OCI-LY7 (cell line): Measurements from ENCODE around the gene NFE2L3. TPM values are rescaled to one million over a fixed set of nuclear protein-coding genes. Genes with fewer than 3 reads are reported as not detected.
A peak's percentile ranks its signal among the peaks of the same experiment; 100 is the strongest.

Experiments
- Bru-seq: library from RNA; stranded (reverse); fragments of 400-500 nt; gene quantifications from one replicate; lab custom pipeline; 2021; lab: Mats Ljungman, UMichigan
- BruChase-seq, 2 experiments: library from RNA; stranded (reverse); fragments of 400-500 nt; gene quantifications; one replicate each; lab custom pipeline; 2021; lab: Mats Ljungman, UMichigan
- BruUV-seq: library from RNA; stranded (reverse); fragments of 400-500 nt; replicated peaks from 2 replicates; lab custom pipeline; 2021; lab: Mats Ljungman, UMichigan
- CTCF ChIA-PET: fragments of 300-600 bp; sonication (Branson Sonifier 250); formaldehyde crosslinking; loops from one replicate; lab custom pipeline; 2022; ENCODE audit warnings: antibody characterized with exemption; ENCODE audit not compliant: unreplicated experiment; lab: Charles Lee
- POLR2A ChIA-PET: fragments of 300-600 bp; sonication (Branson Sonifier 250); formaldehyde crosslinking; loops from one replicate; lab custom pipeline; 2022; ENCODE audit warnings: antibody characterized with exemption; lab: Charles Lee
- DNase-seq: peaks from one replicate; pipeline ENCODE4 v3.0.0-alpha.2; 2015; ENCODE audit warnings: low spot score
- H2AFZ ChIP-seq: fragments of 200-600 bp; sonication (generic), shearing (Covaris generic); 2 replicates; pipeline ENCODE4 v1.6.1; 2014; ENCODE audit warnings: mild to moderate bottlenecking, antibody characterized with exemption, low read length, moderate library complexity
- H3K27ac ChIP-seq: fragments of 200-600 bp; sonication (generic); 2 replicates; pipeline ENCODE4 v1.5.1; 2014; ENCODE audit warnings: mixed run types, low read depth, mild to moderate bottlenecking, moderate library complexity, low read length, inconsistent platforms; ENCODE audit not compliant: poor library complexity, severe bottlenecking
- H3K36me3 ChIP-seq: fragments of 200-600 bp; sonication (generic); 2 replicates; pipeline ENCODE4 v1.6.1; 2014; ENCODE audit warnings: mild to moderate bottlenecking, antibody characterized with exemption, low read length, moderate library complexity, mixed read lengths; ENCODE audit not compliant: insufficient read depth
- H3K4me1 ChIP-seq: fragments of 200-600 bp; sonication (generic); 2 replicates; pipeline ENCODE4 v1.5.1; 2014; ENCODE audit warnings: mild to moderate bottlenecking, low read length; ENCODE audit not compliant: insufficient read depth, poor library complexity, severe bottlenecking
- H3K4me2 ChIP-seq: fragments of 200-600 bp; sonication (generic); 2 replicates; pipeline ENCODE4 v1.6.1; 2014; ENCODE audit warnings: mild to moderate bottlenecking, low read length
- H3K4me3 ChIP-seq: fragments of 200-600 bp; sonication (generic); 2 replicates; pipeline ENCODE4 v1.5.1; 2014; ENCODE audit warnings: mild to moderate bottlenecking, low read depth, low read length; ENCODE audit not compliant: poor library complexity, severe bottlenecking
- H3K79me2 ChIP-seq: fragments of 200-600 bp; sonication (generic); 2 replicates; pipeline ENCODE4 v1.6.1; 2016; ENCODE audit warnings: low read depth, mild to moderate bottlenecking, low read length, moderate library complexity, mixed read lengths; ENCODE audit not compliant: insufficient read depth
- H3K9me2 ChIP-seq: fragments of 200-600 bp; sonication (generic); 2 replicates; pipeline ENCODE4 v1.6.1; 2016; ENCODE audit warnings: mild to moderate bottlenecking, low read length, mixed read lengths; ENCODE audit not compliant: insufficient read depth
- H3K9me3 ChIP-seq: fragments of 200-600 bp; sonication (generic); 2 replicates; pipeline ENCODE4 v1.6.1; 2014; ENCODE audit warnings: mild to moderate bottlenecking, mixed run types, low read length, mixed read lengths
- H4K20me1 ChIP-seq: fragments of 200-600 bp; sonication (generic); 2 replicates; pipeline ENCODE4 v1.6.1; 2014; ENCODE audit warnings: mild to moderate bottlenecking, antibody characterized with exemption, low read length, moderate library complexity, mixed read lengths; ENCODE audit not compliant: insufficient read depth
- EZH2phosphoT487 ChIP-seq: fragments of 200-600 bp; sonication (generic); IDR thresholded peaks from 2 replicates; pipeline ENCODE4 v1.6.1; 2018; ENCODE audit warnings: low read depth, borderline replicate concordance, mild to moderate bottlenecking, mixed run types, antibody characterized with exemption, low read length, moderate library complexity, mixed read lengths
- intact Hi-C: fragments of 100-400 bp; cut with micrococcal nuclease; formaldehyde crosslinking; loops from one replicate; pipeline ENCODE4 v1.10.0; 2022; ENCODE audit not compliant: unreplicated experiment
- long read RNA-seq: library from polyadenylated mRNA; stranded (forward); transcript quantifications from one replicate; pipeline ENCODE4 v2.0.0, GENCODE V29; 2022
- total RNA-seq, 2 experiments: library from RNA; depleted of rRNA in 1 of 2; stranded (reverse); fragments of >200 nt in 1 of 2; shearing (Covaris generic) in 1 of 2; gene quantifications; 2 replicates each; pipeline ENCODE4 v1.2.3, GENCODE V29; 2014 to 2022
- TF ChIP-seq, protein P1 (sequence below): fragments of 200-600 bp; sonication (generic); conservative IDR thresholded peaks from 2 replicates; pipeline ENCODE4 v1.5.1; 2014; ENCODE audit warnings: mild to moderate bottlenecking, antibody characterized with exemption, low read length, moderate library complexity, mixed read lengths

Gene NFE2L3, protein sequence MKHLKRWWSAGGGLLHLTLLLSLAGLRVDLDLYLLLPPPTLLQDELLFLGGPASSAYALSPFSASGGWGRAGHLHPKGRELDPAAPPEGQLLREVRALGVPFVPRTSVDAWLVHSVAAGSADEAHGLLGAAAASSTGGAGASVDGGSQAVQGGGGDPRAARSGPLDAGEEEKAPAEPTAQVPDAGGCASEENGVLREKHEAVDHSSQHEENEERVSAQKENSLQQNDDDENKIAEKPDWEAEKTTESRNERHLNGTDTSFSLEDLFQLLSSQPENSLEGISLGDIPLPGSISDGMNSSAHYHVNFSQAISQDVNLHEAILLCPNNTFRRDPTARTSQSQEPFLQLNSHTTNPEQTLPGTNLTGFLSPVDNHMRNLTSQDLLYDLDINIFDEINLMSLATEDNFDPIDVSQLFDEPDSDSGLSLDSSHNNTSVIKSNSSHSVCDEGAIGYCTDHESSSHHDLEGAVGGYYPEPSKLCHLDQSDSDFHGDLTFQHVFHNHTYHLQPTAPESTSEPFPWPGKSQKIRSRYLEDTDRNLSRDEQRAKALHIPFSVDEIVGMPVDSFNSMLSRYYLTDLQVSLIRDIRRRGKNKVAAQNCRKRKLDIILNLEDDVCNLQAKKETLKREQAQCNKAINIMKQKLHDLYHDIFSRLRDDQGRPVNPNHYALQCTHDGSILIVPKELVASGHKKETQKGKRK
- total RNA-seq (2014; rRNA removed; shearing (Covaris generic)) = 10.7 and 13.3 TPM in 2 replicates
- 12.3 and 12.6 TPM in 2 replicates for total RNA-seq (2022)
- percentile 64 among the genes with signal in this experiment for Bru-seq, nascent RNA
- BruChase-seq, experiment 1, labeled RNA remaining after a 6-hour chase = percentile 61 among the genes with signal in this experiment
- percentile 61 among the genes with signal in this experiment for BruChase-seq, experiment 2, labeled RNA remaining after a 2-hour chase
- long read RNA-seq, transcript NFE2L3-201 (4 exons, 3,686 nt) = major isoform, 43 of 314 reads
- long read RNA-seq, partial matches to known transcripts = 2 of 314 reads
- long read RNA-seq, other reads (novel, unspliced or antisense) = 265 of 314 reads

DNA sequence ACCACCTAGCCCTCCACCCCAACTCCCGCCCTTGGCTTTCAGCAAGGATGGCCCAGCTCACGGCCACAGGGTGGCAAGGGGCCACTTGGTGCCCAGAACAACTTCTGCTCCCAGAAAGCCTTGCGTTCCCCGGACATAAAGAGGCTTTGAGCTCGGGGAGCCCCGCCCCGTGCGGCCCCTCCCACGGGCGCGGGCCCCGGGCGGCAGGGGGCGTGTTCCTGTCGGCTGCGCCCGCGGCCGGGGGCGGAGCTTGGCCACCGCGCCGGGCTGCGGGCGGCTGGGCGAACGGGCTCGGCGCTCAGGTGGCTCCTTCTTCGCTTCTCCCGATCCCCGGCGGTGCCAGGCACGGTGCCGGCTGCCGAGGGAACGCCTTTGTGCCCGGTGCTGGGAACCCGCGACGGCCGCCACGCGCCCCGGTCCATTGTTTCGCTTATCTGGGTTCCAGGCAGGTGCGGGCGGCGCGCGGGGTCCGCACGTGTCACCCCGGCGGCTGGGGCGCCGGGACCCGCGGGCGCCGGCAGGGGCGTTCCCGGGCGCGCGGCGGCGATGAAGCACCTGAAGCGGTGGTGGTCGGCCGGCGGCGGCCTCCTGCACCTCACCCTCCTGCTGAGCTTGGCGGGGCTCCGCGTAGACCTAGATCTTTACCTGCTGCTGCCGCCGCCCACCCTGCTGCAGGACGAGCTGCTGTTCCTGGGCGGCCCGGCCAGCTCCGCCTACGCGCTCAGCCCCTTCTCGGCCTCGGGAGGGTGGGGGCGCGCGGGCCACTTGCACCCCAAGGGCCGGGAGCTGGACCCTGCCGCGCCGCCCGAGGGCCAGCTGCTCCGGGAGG, at the start of gene NFE2L3:
TSS of gene NFE2L3 (plus strand) at position 246 of the 829 bp plus-strand sequence. CDS start at position 547, 301 bp downstream.
- BruUV-seq = no TSS peak
- Histone ChIP-seq H3K79me2 (peaks cover 42% of the 10 kb centered on the region), H3K27ac (peak within 1 kb of the TSS; percentile 30), H3K4me2 (peak within 1 kb of the TSS; percentile 89), H3K9me3 (no peaks in the 10 kb centered on the region), H3K4me3 (peak within 1 kb of the TSS; percentile 73), H3K4me1 (peaks cover 44% of the 10 kb centered on the region), H3K9me2 (no peaks in the 10 kb centered on the region), H4K20me1 (no peaks in the 10 kb centered on the region; the same call in 1 of the 2 replicates), H2AFZ (peak within 1 kb of the TSS; percentile 96), H3K36me3 (no peaks in the 10 kb centered on the region)
- intact Hi-C loops = loop anchor here (1.0 to 5.0 kb wide), 3 partner anchors 48 to 185 kb away; partner anchors contain the start of gene HNRNPA2B1
- DNase-seq = peak; percentile 92
- ChIA-PET CTCF (interaction anchor here (0.7 to 1.6 kb wide), 2 partner anchors 46 to 263 kb away, joined by 3 to 4 read pairs; no protein-coding TSS in a partner anchor), POLR2A (interaction anchor here (0.5 to 1.7 kb wide), 13 partner anchors 9 to 194 kb away, joined by 3 to 7 read pairs (median 3); partner anchors contain the start of gene CBX3)
- TF ChIP-seq EZH2phosphoT487 = no peak
- TF ChIP-seq, protein P1, sequence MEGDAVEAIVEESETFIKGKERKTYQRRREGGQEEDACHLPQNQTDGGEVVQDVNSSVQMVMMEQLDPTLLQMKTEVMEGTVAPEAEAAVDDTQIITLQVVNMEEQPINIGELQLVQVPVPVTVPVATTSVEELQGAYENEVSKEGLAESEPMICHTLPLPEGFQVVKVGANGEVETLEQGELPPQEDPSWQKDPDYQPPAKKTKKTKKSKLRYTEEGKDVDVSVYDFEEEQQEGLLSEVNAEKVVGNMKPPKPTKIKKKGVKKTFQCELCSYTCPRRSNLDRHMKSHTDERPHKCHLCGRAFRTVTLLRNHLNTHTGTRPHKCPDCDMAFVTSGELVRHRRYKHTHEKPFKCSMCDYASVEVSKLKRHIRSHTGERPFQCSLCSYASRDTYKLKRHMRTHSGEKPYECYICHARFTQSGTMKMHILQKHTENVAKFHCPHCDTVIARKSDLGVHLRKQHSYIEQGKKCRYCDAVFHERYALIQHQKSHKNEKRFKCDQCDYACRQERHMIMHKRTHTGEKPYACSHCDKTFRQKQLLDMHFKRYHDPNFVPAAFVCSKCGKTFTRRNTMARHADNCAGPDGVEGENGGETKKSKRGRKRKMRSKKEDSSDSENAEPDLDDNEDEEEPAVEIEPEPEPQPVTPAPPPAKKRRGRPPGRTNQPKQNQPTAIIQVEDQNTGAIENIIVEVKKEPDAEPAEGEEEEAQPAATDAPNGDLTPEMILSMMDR = 0 out of 2 replicates have a peak, but pooled peaks have one; percentile 18

DNA sequence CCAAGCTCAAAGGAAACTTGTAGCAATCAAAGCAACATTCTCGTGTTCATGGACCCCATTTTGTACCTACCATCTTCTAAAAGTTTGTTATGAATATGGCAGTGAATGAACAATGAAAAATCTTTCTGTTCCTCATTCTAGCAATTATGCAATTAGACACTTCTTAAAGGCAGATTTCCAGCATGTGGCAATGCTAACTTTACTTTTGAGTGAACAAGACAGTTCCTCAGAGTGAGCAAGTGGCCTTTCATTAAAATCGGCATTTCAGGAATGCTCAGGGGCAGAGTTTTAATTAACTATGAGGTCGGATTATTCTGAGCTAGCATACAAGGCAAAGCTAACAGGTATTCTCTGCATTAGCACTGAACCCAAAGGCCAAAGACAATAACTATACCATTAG, 48.4 kb upstream of the NFE2L3 start:
- no peak for DNase-seq
- Histone ChIP-seq H3K9me2 (no peaks in the 10 kb centered on the region), H3K27ac (no peak overlapping the region), H2AFZ (no peak overlapping the region), H3K79me2 (peaks cover 7% of the 10 kb centered on the region; the same call in 1 of the 2 replicates), H3K4me3 (no peak overlapping the region), H3K9me3 (no peaks in the 10 kb centered on the region), H3K4me2 (peak overlapping the region; percentile 26), H3K4me1 (peaks cover 39% of the 10 kb centered on the region), H4K20me1 (no peaks in the 10 kb centered on the region), H3K36me3 (no peaks in the 10 kb centered on the region)
- CTCF ChIA-PET = no interaction called here
- no TSS peak for BruUV-seq
- intact Hi-C loops = no loop called here
- POLR2A ChIA-PET = interaction anchor here (1.0 kb wide), 1 partner anchor 249 kb away, joined by 3 read pairs; no protein-coding TSS in a partner anchor
- TF ChIP-seq, protein P1 = no peak
- no peak for TF ChIP-seq EZH2phosphoT487
